Prostate gland (tissue), 2 donors: ENCODE measurements around the gene RFX2. TPM values are rescaled to one million over a fixed set of nuclear protein-coding genes. Genes with fewer than 3 reads are reported as not detected.

ENCODE experiments used
- DNase-seq: peaks from one replicate; pipeline ENCODE4 v3.0.0-alpha.2; 2019; ENCODE audit warnings: low spot score
- H3K27ac ChIP-seq, 2 donors: fragments of 200-600 bp; sonication (generic); 2 replicates each; pipeline ENCODE4 v1.5.1; 2017 to 2019
- H3K27me3 ChIP-seq: fragments of 200-600 bp; sonication (generic); replicated peaks from 2 replicates; pipeline ENCODE4 v1.5.1; 2019; ENCODE audit not compliant: insufficient read depth
- H3K36me3 ChIP-seq, 2 donors: fragments of 200-600 bp; sonication (generic); 1 replicate in 1 of 2; 2 replicates in 1 of 2; pipeline versions ENCODE4 v1.5.1 to v1.8.1; 2017 to 2019
- H3K4me1 ChIP-seq: fragments of 200-600 bp; sonication (generic); replicated peaks from 2 replicates; pipeline ENCODE4 v1.5.1; 2019
- H3K4me3 ChIP-seq, 2 donors: fragments of 200-600 bp; sonication (generic); 2 replicates each; pipeline ENCODE4 v1.5.1; 2017 to 2019
- H3K9me3 ChIP-seq: fragments of 200-600 bp; sonication (generic); 2 replicates; pipeline ENCODE4 v1.5.1; 2017
- POLR2A ChIP-seq: fragments of 450-650 bp; IDR thresholded peaks from one replicate; pipeline ENCODE4 v1.6.1; 2016; ENCODE audit warnings: antibody characterized with exemption, mild to moderate bottlenecking
- POLR2AphosphoS5 ChIP-seq: sonication (generic); formaldehyde crosslinking; IDR thresholded peaks from one replicate; pipeline ENCODE4 v1.6.1; 2017; ENCODE audit warnings: antibody characterized with exemption
- WGBS: methylation state at CpG from one replicate; pipeline ENCODE4 v1.1.5; 2018; 5-methylcytosine and 5-hydroxymethylcytosine counted together
- intact Hi-C: fragments of 100-400 bp; cut with DNase I; formaldehyde crosslinking; loops from one replicate; pipeline ENCODE4 v1.14.2; 2022
- total RNA-seq, 2 donors: library from RNA; depleted of rRNA; stranded (reverse); fragments of >200 nt; gene quantifications; one replicate each; pipeline ENCODE4 v1.1.0, GENCODE V29; 2016
- TF ChIP-seq, protein P1 (sequence below), 4 experiments: fragments of 200-600 bp in 2 of 4; fragments of 450-650 bp in 2 of 4; sonication (generic) in 2 of 4; IDR thresholded peaks; 1 replicate in 3 of 4; 2 replicates in 1 of 4; pipeline ENCODE4 v1.5.1; 2016 to 2019; ENCODE audit warnings: antibody characterized with exemption in 4 of 4, mild to moderate bottlenecking in 2 of 4, moderate library complexity in 2 of 4

RFX2 gene
- total RNA-seq, 2 donors from 2014 or later: 13.4 to 25.3 TPM

DNA sequence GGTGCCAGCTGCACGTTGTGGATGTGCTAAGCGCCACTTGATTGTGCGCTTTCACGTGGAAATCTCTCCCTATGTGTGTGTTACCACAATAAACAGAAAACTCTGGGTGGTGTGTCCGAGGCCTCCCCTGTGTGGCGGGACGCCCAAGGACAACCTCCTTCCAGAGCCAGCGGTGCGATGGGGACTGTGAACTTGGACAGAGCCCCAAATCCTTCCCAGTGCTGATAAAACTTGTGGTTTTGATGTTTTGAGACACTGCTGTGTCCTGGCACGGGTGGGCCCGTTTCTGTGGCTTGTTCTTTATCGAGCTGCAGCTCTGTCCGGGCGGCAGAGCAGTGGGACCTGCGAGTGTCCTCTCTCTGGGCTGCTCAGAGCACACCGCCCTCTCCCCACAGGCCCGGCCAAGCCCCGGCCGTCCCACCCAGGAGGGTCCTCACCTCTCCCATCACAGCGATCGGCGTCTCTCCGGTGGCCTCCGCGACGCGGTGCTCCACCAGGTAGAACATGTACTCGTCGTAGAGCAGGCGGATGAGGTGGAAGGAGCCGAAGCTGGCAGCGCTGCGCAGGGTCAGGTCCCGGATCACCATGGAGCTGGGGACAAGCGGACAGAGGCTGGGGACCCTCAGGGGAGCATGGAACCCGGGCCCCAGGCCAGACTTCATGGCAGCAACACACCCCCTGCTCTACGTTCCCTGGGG, 113.5 kb downstream of the RFX2 start:
- no peak for TF ChIP-seq POLR2AphosphoS5
- TF ChIP-seq, protein P1, sequence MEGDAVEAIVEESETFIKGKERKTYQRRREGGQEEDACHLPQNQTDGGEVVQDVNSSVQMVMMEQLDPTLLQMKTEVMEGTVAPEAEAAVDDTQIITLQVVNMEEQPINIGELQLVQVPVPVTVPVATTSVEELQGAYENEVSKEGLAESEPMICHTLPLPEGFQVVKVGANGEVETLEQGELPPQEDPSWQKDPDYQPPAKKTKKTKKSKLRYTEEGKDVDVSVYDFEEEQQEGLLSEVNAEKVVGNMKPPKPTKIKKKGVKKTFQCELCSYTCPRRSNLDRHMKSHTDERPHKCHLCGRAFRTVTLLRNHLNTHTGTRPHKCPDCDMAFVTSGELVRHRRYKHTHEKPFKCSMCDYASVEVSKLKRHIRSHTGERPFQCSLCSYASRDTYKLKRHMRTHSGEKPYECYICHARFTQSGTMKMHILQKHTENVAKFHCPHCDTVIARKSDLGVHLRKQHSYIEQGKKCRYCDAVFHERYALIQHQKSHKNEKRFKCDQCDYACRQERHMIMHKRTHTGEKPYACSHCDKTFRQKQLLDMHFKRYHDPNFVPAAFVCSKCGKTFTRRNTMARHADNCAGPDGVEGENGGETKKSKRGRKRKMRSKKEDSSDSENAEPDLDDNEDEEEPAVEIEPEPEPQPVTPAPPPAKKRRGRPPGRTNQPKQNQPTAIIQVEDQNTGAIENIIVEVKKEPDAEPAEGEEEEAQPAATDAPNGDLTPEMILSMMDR (IDR thresholded peaks at IDR 0.05): no peak
- TF ChIP-seq POLR2A: no peak
- DNase-seq: no peak
- no peak overlapping the region for H3K4me3 ChIP-seq
- H3K4me1 ChIP-seq: peaks cover 6% of the 10 kb centered on the region
- no peaks in the 10 kb centered on the region for H3K9me3 ChIP-seq
- H3K36me3 ChIP-seq: no peaks in the 10 kb centered on the region
- no peaks in the 10 kb centered on the region for H3K27me3 ChIP-seq
- intact Hi-C loops: no loop called here
- WGBS: 91% methylated on average over 35 of the region's 37 CpGs
- no peak overlapping the region for H3K27ac ChIP-seq

DNA sequence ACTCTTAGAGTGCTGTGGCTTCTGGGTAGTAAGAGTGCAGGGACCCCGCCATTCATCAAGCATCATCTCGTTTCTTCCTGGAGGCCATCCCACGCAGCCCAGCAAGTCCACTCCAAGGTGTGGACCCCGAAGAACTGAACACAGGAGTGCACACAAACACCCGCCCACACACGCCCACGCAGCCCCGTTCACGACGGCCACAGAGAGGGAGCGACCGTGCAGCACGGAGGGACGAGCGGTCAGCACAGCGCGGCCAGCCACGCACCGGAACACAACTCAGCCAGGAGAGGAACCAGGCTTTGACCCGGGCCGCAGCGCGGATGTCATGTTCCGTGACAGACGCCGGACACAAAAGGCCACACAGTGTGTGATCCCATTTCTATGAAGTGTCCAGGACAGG, 114.2 kb downstream of the RFX2 start:
- Histone ChIP-seq H3K4me1 (peaks cover 6% of the 10 kb centered on the region), H3K27ac (no peak overlapping the region), H3K9me3 (no peaks in the 10 kb centered on the region), H3K4me3 (no peak overlapping the region), H3K36me3 (no peaks in the 10 kb centered on the region), H3K27me3 (no peaks in the 10 kb centered on the region)
- intact Hi-C loops: no loop called here
- 88% methylated on average over 26 of the region's 26 CpGs for WGBS
- no peak for DNase-seq
- TF ChIP-seq, protein P1 (IDR thresholded peaks at IDR 0.05): no peak
- TF ChIP-seq POLR2A: no peak
- TF ChIP-seq POLR2AphosphoS5: no peak

DNA sequence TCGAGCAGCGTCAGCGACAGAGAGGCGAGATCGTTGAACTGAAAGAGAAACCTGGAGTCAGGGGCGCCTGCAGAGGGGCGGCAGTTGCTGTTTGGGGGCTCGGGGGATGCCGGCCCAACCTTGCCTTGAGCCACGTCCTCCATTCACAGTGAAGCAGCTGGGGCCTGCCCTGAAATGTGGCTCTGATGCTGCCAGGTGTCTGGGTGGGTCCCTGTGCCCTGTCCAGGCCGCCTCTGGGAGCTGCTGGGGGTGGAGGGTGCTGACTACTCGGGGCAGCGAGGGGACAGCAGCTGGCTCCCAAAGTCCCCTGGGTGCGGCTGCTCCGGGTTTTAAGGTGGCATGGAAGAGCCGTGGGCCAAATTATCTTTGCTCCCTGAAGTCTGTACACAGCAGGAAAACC, 114.7 kb downstream of the RFX2 start:
- Histone ChIP-seq H3K27ac (no peak overlapping the region), H3K4me1 (peaks cover 6% of the 10 kb centered on the region), H3K36me3 (no peaks in the 10 kb centered on the region), H3K9me3 (no peaks in the 10 kb centered on the region), H3K4me3 (no peak overlapping the region), H3K27me3 (no peaks in the 10 kb centered on the region)
- TF ChIP-seq, protein P1 (IDR thresholded peaks at IDR 0.05): no peak
- TF ChIP-seq POLR2A (no peak), POLR2AphosphoS5 (no peak)
- no peak for DNase-seq
- 92% methylated on average over 16 of the region's 16 CpGs for WGBS
- intact Hi-C loops: no loop called here

DNA sequence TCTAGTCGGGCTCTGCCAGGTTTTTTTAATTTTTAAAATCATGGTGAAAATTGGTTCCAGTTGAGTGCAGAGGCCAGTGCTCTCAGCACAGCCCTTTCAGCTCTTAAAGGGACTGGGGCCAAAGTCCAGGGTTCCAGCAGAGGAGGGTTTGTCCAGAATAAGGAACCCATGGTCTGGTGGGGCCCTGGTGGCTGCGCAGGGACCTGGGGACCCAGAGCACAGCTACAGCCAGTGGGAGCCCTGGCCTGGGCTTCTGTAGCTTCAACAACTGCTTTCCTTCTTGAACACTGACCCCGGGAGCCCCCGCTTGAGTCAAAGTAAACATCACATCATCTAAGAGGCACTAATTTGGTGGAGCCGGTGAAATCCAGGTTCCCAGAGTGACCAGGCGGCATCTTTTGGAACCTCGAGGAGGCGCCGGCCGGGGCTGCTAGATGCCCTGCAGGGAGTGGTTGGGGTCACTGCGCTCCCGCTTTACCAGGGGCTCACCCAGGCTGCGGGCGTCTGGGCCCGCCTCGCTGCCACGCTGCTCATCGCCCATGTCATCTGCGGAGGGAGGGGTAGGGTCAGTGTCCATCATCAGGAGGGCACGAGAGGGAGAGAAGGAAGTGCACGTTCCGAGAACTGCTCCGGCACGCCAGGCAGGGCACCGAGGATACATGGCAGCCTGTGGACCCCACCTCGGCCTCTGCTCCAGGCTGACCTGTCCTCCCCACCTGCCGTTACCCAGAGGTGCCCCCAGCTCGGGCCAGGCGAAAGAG, 115.7 kb downstream of the RFX2 start:
- H3K4me3 ChIP-seq: no peak overlapping the region
- no peaks in the 10 kb centered on the region for H3K27me3 ChIP-seq
- H3K9me3 ChIP-seq: no peaks in the 10 kb centered on the region
- DNase-seq: no peak
- peak overlapping the region; percentile 9 to 38 for H3K27ac ChIP-seq
- H3K36me3 ChIP-seq: no peaks in the 10 kb centered on the region
- TF ChIP-seq, protein P1 (IDR thresholded peaks at IDR 0.05): no peak
- TF ChIP-seq POLR2A (no peak), POLR2AphosphoS5 (no peak)
- peaks cover 9% of the 10 kb centered on the region for H3K4me1 ChIP-seq
- intact Hi-C loops: no loop called here
- 91% methylated on average over 28 of the region's 29 CpGs for WGBS
